Thoracic aorta (tissue), 2 donors: ENCODE results near the gene COL28A1. TPM values are rescaled to one million over a fixed set of nuclear protein-coding genes. Genes with fewer than 3 reads are reported as not detected.
A peak's percentile ranks its signal among the peaks of the same experiment; 100 is the strongest.

Experiments
- ATAC-seq: fragments of 150-250 bp; one replicate; pipeline ENCODE4 v1.8.0; 2017; ENCODE audit warnings: low read depth; ENCODE audit not compliant: insufficient number of reproducible peaks, low FRiP score
- DNase-seq: peaks from one replicate; pipeline ENCODE4 v3.0.0-alpha.2; 2020; ENCODE audit warnings: low spot score
- H3K27ac ChIP-seq, 2 donors: fragments of 200-600 bp; sonication (generic); 1 replicate in 1 of 2; 2 replicates in 1 of 2; pipeline ENCODE4 v1.5.1; 2016; ENCODE audit warnings: mild to moderate bottlenecking in 2 of 2, moderate library complexity in 2 of 2
- H3K27me3 ChIP-seq: fragments of 200-600 bp; sonication (generic); replicated peaks from 2 replicates; pipeline ENCODE4 v1.6.0; 2016; ENCODE audit warnings: mild to moderate bottlenecking; ENCODE audit not compliant: insufficient read depth
- H3K36me3 ChIP-seq: fragments of 200-600 bp; sonication (generic); one replicate; pipeline ENCODE4 v1.5.1; 2016
- H3K4me1 ChIP-seq, 2 donors: fragments of 200-600 bp; sonication (generic); 1 replicate in 1 of 2; 2 replicates in 1 of 2; pipeline versions ENCODE4 v1.5.1 to v1.6.0; 2016; ENCODE audit warnings: low read depth in 2 of 2, mild to moderate bottlenecking in 1 of 2; ENCODE audit not compliant: control insufficient read depth in 1 of 2
- H3K4me3 ChIP-seq: fragments of 200-600 bp; sonication (generic); 2 replicates; pipeline ENCODE4 v1.5.1; 2016; ENCODE audit warnings: mild to moderate bottlenecking
- H3K9me3 ChIP-seq: fragments of 200-600 bp; sonication (generic); 2 replicates; pipeline ENCODE4 v1.5.1; 2016
- total RNA-seq, 2 donors: library from RNA; depleted of rRNA; stranded (reverse); fragments of >200 nt; gene quantifications; one replicate each; pipeline versions ENCODE4 v1.1.0 to v1.2.3, GENCODE V29; 2016
- TF ChIP-seq, protein P1 (sequence below): fragments of 200-600 bp; sonication (generic); IDR thresholded peaks from one replicate; pipeline ENCODE4 v1.5.1; 2019; ENCODE audit warnings: antibody characterized with exemption

The COL28A1 gene
- total RNA-seq, 2 donors from 2014 or later, result 2.4 to 3.0 TPM

DNA sequence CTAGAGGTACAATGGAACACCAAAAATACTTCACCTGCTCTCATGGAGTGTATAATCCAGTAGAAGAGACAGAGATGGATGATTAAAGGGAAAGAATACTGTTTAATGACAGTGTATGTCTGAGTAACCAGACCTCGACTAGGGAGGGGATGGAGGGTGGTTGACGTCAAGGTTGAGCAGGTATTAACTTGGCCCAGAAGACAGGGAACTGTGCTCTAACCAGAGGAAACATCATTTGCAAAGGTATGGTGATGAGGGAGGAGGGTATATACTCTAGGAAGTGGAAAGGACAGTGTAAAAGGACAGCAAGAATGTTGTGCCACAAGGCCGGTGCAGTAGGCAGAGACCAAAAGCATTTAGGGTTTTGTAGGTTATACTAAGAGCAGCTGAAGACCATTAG lies 33.9 kb upstream of the COL28A1 start:
- Histone ChIP-seq H3K9me3 (no peaks in the 10 kb centered on the region), H3K36me3 (no peaks in the 10 kb centered on the region), H3K4me3 (peak overlapping the region; percentile 82), H3K27me3 (no peaks in the 10 kb centered on the region), H3K4me1 (peaks cover 11 to 36% of the 10 kb centered on the region in 2 donors), H3K27ac (no peak overlapping the region)
- ATAC-seq (no peak), DNase-seq (no peak)
- TF ChIP-seq, protein P1, sequence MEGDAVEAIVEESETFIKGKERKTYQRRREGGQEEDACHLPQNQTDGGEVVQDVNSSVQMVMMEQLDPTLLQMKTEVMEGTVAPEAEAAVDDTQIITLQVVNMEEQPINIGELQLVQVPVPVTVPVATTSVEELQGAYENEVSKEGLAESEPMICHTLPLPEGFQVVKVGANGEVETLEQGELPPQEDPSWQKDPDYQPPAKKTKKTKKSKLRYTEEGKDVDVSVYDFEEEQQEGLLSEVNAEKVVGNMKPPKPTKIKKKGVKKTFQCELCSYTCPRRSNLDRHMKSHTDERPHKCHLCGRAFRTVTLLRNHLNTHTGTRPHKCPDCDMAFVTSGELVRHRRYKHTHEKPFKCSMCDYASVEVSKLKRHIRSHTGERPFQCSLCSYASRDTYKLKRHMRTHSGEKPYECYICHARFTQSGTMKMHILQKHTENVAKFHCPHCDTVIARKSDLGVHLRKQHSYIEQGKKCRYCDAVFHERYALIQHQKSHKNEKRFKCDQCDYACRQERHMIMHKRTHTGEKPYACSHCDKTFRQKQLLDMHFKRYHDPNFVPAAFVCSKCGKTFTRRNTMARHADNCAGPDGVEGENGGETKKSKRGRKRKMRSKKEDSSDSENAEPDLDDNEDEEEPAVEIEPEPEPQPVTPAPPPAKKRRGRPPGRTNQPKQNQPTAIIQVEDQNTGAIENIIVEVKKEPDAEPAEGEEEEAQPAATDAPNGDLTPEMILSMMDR, result no peak

DNA sequence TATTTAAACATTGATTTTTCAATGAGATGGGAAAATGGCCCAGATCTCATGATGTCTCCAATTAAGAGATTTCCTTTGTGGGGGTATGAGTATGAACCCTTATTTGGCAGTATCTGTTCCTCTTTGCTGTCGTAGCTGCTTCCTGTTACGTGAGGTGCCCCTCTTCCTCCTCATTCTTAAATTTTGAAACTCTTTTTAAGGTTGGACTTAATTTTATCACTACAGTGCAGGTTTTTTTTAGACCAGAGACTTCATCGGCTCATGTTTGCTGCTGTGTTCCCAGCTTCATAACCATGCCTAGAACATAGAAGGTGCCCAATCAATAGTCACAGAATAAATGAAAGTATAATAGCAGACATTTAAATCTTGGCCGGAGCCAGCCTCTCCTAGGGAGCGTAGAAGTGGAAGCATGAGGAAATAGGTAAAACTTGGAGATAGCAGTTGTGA lies 33.4 kb upstream of the COL28A1 start:
- DNase-seq (no peak), ATAC-seq (no peak)
- Histone ChIP-seq H3K4me3 (peak overlapping the region; percentile 82), H3K27ac (no peak overlapping the region), H3K36me3 (no peaks in the 10 kb centered on the region), H3K9me3 (no peaks in the 10 kb centered on the region), H3K27me3 (no peaks in the 10 kb centered on the region), H3K4me1 (peaks cover 11 to 36% of the 10 kb centered on the region in 2 donors)
- TF ChIP-seq, protein P1, result no peak

DNA sequence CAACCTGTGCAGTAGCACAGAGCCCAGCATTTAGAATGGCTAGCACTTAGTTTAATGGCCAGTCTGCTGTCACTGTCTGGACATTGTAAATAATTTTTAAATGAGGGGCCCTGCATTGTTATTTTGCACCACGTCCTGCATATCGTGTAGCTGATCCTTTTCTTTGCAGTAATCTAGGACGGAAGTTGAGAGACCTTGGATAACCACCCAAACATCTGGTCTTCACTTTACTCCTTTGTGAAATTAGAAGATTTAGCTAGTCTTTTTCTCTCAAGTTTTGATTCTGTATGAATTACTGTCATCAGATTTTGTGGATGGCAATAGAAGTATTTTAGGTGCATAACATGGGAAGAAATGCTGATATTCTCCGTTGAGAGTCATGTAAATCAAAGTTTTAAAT lies 32.9 kb upstream of the COL28A1 start:
- no peaks in the 10 kb centered on the region for H3K36me3 ChIP-seq
- H3K27ac ChIP-seq, result no peak overlapping the region
- no peak for DNase-seq
- no peaks in the 10 kb centered on the region for H3K27me3 ChIP-seq
- H3K4me3 ChIP-seq, result peak overlapping the region; percentile 82
- peaks cover 11 to 36% of the 10 kb centered on the region in 2 donors for H3K4me1 ChIP-seq
- ATAC-seq, result no peak
- H3K9me3 ChIP-seq, result no peaks in the 10 kb centered on the region
- TF ChIP-seq, protein P1, result no peak

DNA sequence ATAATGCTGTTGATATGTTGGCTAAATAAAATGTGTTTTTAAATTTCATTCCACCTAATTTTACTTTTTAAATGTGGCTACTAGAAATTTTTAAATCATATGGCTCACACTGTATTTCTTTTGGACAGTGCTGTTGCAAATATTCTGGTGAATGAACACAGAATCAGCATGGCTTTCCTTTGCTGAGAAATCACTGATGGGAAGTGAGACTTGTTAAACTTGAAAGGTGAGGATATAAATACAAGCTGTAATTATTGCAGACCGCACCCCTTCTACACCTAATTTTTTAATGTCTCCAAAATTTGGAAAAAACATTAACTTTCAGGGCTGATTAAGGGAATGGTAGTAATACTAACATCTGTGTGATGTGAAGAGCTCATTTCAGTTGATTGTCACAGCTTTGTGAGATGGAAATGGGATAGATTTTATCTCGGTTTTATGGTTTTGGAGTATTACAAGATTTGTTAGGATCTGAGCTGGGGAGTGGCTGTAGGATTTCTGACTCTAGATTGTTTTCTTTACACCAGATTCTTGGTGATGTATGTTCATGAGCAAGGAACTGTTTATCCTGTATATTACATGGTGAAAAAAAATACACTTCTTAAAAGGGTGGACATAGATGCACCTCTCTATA lies 32.3 kb upstream of the COL28A1 start:
- ATAC-seq, result no peak
- Histone ChIP-seq H3K4me1 (peaks cover 11 to 36% of the 10 kb centered on the region in 2 donors), H3K36me3 (no peaks in the 10 kb centered on the region), H3K4me3 (peak overlapping the region; percentile 82), H3K27ac (peak overlapping the region in 1 of 2 donors; percentile 83), H3K9me3 (no peaks in the 10 kb centered on the region), H3K27me3 (no peaks in the 10 kb centered on the region)
- TF ChIP-seq, protein P1, result no peak
- DNase-seq, result no peak

DNA sequence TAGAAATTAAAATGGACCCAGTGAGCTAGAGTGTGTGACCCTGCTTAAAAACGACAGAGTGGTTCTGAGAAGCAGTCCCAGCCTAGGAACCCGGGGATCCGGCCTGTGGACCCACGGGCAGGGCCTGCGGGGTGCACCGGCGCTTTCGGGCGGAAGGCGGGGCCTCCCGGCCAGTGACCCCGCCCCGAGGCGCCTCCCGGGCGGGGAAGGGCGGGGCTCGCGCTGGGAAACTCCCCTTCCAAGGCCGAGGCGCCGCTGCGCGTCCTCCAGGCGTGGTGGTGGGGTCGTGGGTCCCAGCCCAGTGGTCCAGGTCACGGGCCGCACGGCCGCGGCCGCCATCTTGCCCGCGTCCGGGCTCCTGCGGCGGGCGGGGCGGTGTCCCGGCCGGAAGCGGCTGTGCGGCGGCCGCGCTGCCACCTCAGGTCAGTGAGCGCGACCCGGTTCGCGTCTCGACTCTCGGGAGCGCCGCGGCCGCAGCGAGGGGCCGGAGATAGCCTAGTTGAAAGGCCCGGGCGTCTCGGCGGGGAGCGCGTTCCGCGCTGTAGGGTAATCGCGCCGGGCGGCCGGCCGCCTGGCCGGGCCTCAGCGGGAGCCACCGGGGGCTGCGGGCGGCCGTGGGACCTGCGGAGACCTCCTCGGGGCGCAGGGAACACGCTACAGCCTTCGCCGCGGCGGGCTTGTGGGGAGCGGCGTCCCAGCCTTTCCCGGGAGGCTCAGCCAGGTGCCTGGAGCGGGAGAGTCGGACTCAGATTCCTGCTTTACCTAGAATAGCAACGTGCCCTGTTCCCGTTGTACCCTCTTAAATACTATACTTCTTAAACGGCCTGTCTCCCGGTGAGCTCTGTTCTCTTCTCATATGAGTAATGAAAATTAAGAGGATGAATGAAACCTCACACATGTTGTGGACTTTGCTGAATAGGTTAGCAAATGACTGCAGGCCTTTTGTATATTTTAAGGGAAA lies 31.3 kb upstream of the COL28A1 start, which contains the start of gene MIOS:
Gene MIOS, plus strand, starts transcription at position 234 of the 961 bp plus-strand sequence. CDS start 5,592 bp downstream, outside the sequence.
- peak within 1 kb of the TSS; percentile 82 for H3K4me3 ChIP-seq
- peak; percentile 80 for ATAC-seq
- H3K9me3 ChIP-seq, result no peaks in the 10 kb centered on the region
- no peaks in the 10 kb centered on the region for H3K36me3 ChIP-seq
- peaks cover 11 to 36% of the 10 kb centered on the region in 2 donors for H3K4me1 ChIP-seq
- DNase-seq, result peak; percentile 33
- TF ChIP-seq, protein P1, result no peak
- no peaks in the 10 kb centered on the region for H3K27me3 ChIP-seq
- peak within 1 kb of the TSS; percentile 83 to 87 for H3K27ac ChIP-seq
